Measurements from ENCODE around the gene REEP1. TPM values are rescaled to one million over a fixed set of nuclear protein-coding genes. Genes with fewer than 3 reads are reported as not detected.

The REEP1 gene
- total and polyA plus RNA-seq, 2 experiments from 2014 or later: not detected

DNA sequence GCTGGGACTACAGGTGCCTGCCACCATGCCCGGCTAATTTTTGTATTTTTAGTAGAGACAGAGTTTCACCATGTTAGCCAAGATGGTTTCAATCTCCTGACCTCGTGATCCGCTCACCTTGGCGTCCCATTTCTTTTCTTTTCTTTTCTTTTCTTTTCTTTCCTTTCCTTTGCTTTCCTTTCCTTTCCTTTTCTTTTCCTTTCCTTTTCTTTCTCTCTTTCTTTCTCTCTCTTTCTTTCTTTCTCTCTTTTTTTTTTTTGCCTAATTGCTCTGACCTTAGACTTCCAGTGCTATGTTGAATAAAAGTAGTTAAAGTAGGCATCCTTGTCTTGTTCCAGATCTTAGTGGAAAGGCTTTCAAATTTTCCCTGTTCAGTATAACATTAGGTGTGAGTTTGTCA is 41.0 kb upstream of the REEP1 start:
- Histone ChIP-seq H3K4me3 (no peak overlapping the region), H3K27ac (no peak overlapping the region), H3K27me3 (replicated peaks; ENCODE audit: insufficient read depth) (peaks cover 21% of the 10 kb centered on the region; the same call in 1 of the 2 replicates), H2AFZ (no peak overlapping the region), H3K36me3 (ENCODE audit: low read depth) (no peaks in the 10 kb centered on the region), H3F3A (ENCODE audit: insufficient read depth) (no peaks in the 10 kb centered on the region), H3K9me3 (ENCODE audit: low read depth) (no peaks in the 10 kb centered on the region), H3K4me1 (ENCODE audit: insufficient read depth) (no peaks in the 10 kb centered on the region), H3K9ac (no peak overlapping the region), H4K20me1 (ENCODE audit: insufficient read depth) (no peaks in the 10 kb centered on the region), H3K9me2 (ENCODE audit: insufficient read depth) (no peaks in the 10 kb centered on the region), H3K4me2 (ENCODE audit: unreplicated experiment) (no peak overlapping the region), H3K79me2 (ENCODE audit: insufficient read depth) (no peaks in the 10 kb centered on the region)
- no peak for DNase-seq
- in situ Hi-C loops (cut with MboI): loop anchor here (10.0 kb wide), 1 partner anchor 154 kb away; no protein-coding TSS in a partner anchor
- WGBS, 2 experiments (ENCODE audit: low coverage in 1 of 2, low lambda C conversion rate in 2 of 2, missing lambda C conversion rate in 2 of 2): 33 to 41% methylated on average over 1 to 4 of the region's 4 CpGs
- no peak for TF ChIP-seq EZH2phosphoT487 (IDR thresholded peaks at IDR 0.05; ENCODE audit: insufficient read depth, low read depth)

DNA sequence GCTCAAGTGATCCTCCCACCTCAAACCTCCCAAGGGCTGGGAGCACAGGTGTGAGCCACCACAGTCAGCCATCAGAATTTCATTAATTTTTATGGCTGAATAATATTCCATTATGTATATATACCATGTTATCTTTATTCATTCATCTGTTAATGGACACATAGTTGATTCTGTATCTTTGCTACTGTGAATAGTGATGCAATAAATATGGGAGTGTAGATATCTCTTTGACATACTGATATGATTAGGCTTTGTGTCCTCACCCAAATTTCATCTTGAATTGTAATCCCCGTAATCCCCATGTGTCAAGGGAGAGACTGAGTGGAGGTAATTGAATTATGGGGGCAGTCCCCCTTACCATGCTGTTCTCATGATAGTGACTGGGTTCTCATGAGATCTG is 38.2 kb upstream of the REEP1 start:
- in situ Hi-C loops (cut with MboI): loop anchor here (10.0 kb wide), 1 partner anchor 151 kb away; no protein-coding TSS in a partner anchor
- no peak for TF ChIP-seq EZH2phosphoT487 (IDR thresholded peaks at IDR 0.05; ENCODE audit: insufficient read depth, low read depth)
- no peak for TF ChIP-seq EZH2 (IDR thresholded peaks at IDR 0.05; ENCODE audit: insufficient read depth, poor library complexity, severe bottlenecking)
- H3K4me2 ChIP-seq (ENCODE audit: unreplicated experiment): no peak overlapping the region
- no peak overlapping the region for H3K9ac ChIP-seq
- 17% methylated on average over 1 of the region's 1 CpG for WGBS, 2 experiments (ENCODE audit: low coverage in 1 of 2, low lambda C conversion rate in 2 of 2, missing lambda C conversion rate in 2 of 2)
- H3K9me3 ChIP-seq (ENCODE audit: low read depth): no peaks in the 10 kb centered on the region
- H3K27me3 ChIP-seq (replicated peaks; ENCODE audit: insufficient read depth): peaks cover 21% of the 10 kb centered on the region; the same call in 1 of the 2 replicates
- DNase-seq: no peak
- H4K20me1 ChIP-seq (ENCODE audit: insufficient read depth): no peaks in the 10 kb centered on the region
- H2AFZ ChIP-seq: no peak overlapping the region
- no peak overlapping the region for H3K4me3 ChIP-seq
- H3K27ac ChIP-seq: no peak overlapping the region
- no peaks in the 10 kb centered on the region for H3F3A ChIP-seq (ENCODE audit: insufficient read depth)
- no peaks in the 10 kb centered on the region for H3K4me1 ChIP-seq (ENCODE audit: insufficient read depth)
- H3K79me2 ChIP-seq (ENCODE audit: insufficient read depth): no peaks in the 10 kb centered on the region
- no peaks in the 10 kb centered on the region for H3K9me2 ChIP-seq (ENCODE audit: insufficient read depth)
- no peaks in the 10 kb centered on the region for H3K36me3 ChIP-seq (ENCODE audit: low read depth)

DNA sequence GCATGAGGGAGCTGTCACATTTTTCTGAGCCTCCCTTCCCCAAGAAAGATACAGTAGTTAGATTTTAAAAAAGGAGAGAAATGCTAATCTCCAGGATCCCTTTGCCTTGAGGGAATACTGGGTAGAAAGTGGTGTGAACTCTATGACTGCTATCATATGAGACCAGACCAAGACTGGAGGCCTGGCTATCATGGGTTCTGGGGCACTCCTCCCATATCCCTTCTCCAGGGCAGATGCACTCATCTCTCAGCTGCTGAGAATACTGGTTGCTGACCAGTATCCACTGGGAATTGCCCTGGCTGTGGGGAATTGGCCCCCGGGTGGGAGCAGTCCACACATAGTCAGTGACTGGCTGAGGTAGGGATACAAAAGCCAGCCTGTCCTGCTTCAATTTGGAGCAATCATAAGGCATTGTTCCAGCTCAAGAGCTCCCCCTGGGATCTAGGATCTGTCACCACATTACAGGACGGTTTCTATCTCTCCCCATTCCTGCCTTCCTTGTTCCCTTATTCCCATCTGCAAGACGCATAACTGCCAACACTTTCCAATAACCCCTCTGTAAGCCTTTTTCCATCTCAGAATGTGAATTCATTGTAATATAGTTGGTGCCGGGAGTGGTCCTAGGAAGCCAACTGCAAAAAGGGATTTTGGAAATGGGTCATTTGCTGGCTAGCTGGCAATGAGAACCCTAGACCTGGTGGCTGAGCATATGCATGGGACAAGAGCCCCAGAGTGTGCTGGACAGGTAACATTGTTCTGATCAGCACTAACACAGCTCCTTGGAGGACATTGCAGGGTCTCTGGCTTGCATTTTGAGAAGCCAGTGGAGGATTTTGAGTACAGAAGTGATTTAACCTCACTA is 35.4 kb upstream of the REEP1 start:
- no peak overlapping the region for H3K4me2 ChIP-seq (ENCODE audit: unreplicated experiment)
- H3K9ac ChIP-seq: no peak overlapping the region
- no peaks in the 10 kb centered on the region for H3K9me3 ChIP-seq (ENCODE audit: low read depth)
- DNase-seq: peak; percentile 68
- H3K4me3 ChIP-seq: no peak overlapping the region
- peaks cover 14% of the 10 kb centered on the region; the same call in 1 of the 2 replicates for H3K27me3 ChIP-seq (replicated peaks; ENCODE audit: insufficient read depth)
- H3K27ac ChIP-seq: no peak overlapping the region
- no peaks in the 10 kb centered on the region for H3K9me2 ChIP-seq (ENCODE audit: insufficient read depth)
- H3K36me3 ChIP-seq (ENCODE audit: low read depth): no peaks in the 10 kb centered on the region
- 12 to 18% methylated on average over 4 of the region's 4 CpGs for WGBS, 2 experiments (ENCODE audit: low coverage in 1 of 2, low lambda C conversion rate in 2 of 2, missing lambda C conversion rate in 2 of 2)
- H3K79me2 ChIP-seq (ENCODE audit: insufficient read depth): no peaks in the 10 kb centered on the region
- no peaks in the 10 kb centered on the region for H3F3A ChIP-seq (ENCODE audit: insufficient read depth)
- peaks cover 3% of the 10 kb centered on the region; the same call in 1 of the 2 replicates for H3K4me1 ChIP-seq (ENCODE audit: insufficient read depth)
- no peak for TF ChIP-seq EZH2phosphoT487 (IDR thresholded peaks at IDR 0.05; ENCODE audit: insufficient read depth, low read depth)
- TF ChIP-seq EZH2 (IDR thresholded peaks at IDR 0.05; ENCODE audit: insufficient read depth, poor library complexity, severe bottlenecking): no peak
- H2AFZ ChIP-seq: no peak overlapping the region
- in situ Hi-C loops (cut with MboI): loop anchor here (10.0 kb wide), 1 partner anchor 148 kb away; no protein-coding TSS in a partner anchor
- no peaks in the 10 kb centered on the region for H4K20me1 ChIP-seq (ENCODE audit: insufficient read depth)

- Histone ChIP-seq H3K4me3 (no peak overlapping the region), H3K36me3 (ENCODE audit: low read depth) (no peaks in the 10 kb centered on the region), H3K79me2 (ENCODE audit: insufficient read depth) (no peaks in the 10 kb centered on the region), H4K20me1 (ENCODE audit: insufficient read depth) (no peaks in the 10 kb centered on the region), H3K9me2 (ENCODE audit: insufficient read depth) (no peaks in the 10 kb centered on the region), H3K4me2 (ENCODE audit: unreplicated experiment) (no peak overlapping the region), H3K4me1 (ENCODE audit: insufficient read depth) (peaks cover 5% of the 10 kb centered on the region; the same call in 1 of the 2 replicates), H3K9ac (no peak overlapping the region), H3F3A (ENCODE audit: insufficient read depth) (no peaks in the 10 kb centered on the region), H3K27ac (no peak overlapping the region), H2AFZ (no peak overlapping the region), H3K27me3 (replicated peaks; ENCODE audit: insufficient read depth) (0 out of 2 replicates have a peak, but pooled peaks cover 14% of the 10 kb centered on the region), H3K9me3 (ENCODE audit: low read depth) (no peaks in the 10 kb centered on the region)
- in situ Hi-C loops (cut with MboI): loop anchor here (10.0 kb wide), 1 partner anchor 147 kb away; no protein-coding TSS in a partner anchor
- DNase-seq: no peak
- TF ChIP-seq EZH2 (IDR thresholded peaks at IDR 0.05; ENCODE audit: insufficient read depth, poor library complexity, severe bottlenecking): no peak
- TF ChIP-seq EZH2phosphoT487 (IDR thresholded peaks at IDR 0.05; ENCODE audit: insufficient read depth, low read depth): no peak
- 42% methylated on average over 4 of the region's 4 CpGs for WGBS, 2 experiments (ENCODE audit: low coverage in 1 of 2, low lambda C conversion rate in 2 of 2, missing lambda C conversion rate in 2 of 2)
Observed at GRCh38 chr2:86372133-86372532, 34.7 kb upstream of the REEP1 start.
